GM19025 (cell line): ENCODE results near the gene NFATC2.

Experiments
- ATAC-seq: cut with Tn5 transposase; IDR thresholded peaks from one replicate; pipeline ENCODE4 v1.9.1; 2021; ENCODE audit warnings: mild to moderate bottlenecking, low read depth, moderate library complexity; ENCODE audit not compliant: unreplicated experiment

NFATC2 gene

GRCh38 chr20:51423290-51423667 is 119.2 kb downstream of the NFATC2 start:
- ATAC-seq: peak; percentile 57

- ATAC-seq: no peak
Measured at GRCh38 chr20:51422514-51423289, 119.8 kb downstream of the NFATC2 start.

- ATAC-seq: no peak
Measured at GRCh38 chr20:51420805-51421204, 121.7 kb downstream of the NFATC2 start.

- ATAC-seq: no peak
Measured at GRCh38 chr20:51420111-51420510, 122.4 kb downstream of the NFATC2 start.

GRCh38 chr20:51419646-51420045 is 122.9 kb downstream of the NFATC2 start:
- ATAC-seq: no peak

- ATAC-seq: no peak
Measured at GRCh38 chr20:51419231-51419630, 123.3 kb downstream of the NFATC2 start.

GRCh38 chr20:51418137-51418529 is 124.4 kb downstream of the NFATC2 start:
- ATAC-seq: no peak

- ATAC-seq: no peak
Measured at GRCh38 chr20:51417250-51418136, 125.0 kb downstream of the NFATC2 start.

GRCh38 chr20:51416532-51417249 is 125.8 kb downstream of the NFATC2 start:
- ATAC-seq: no peak

GRCh38 chr20:51413857-51414256 is 128.7 kb downstream of the NFATC2 start:
- ATAC-seq: no peak

- no peak for ATAC-seq
Measured at GRCh38 chr20:51412951-51413481, 129.5 kb downstream of the NFATC2 start.

- ATAC-seq: no peak
Measured at GRCh38 chr20:51412333-51412871, 130.1 kb downstream of the NFATC2 start.

- ATAC-seq: no peak
Measured at GRCh38 chr20:51411870-51412269, 130.6 kb downstream of the NFATC2 start.

GRCh38 chr20:51410586-51411325 is 131.8 kb downstream of the NFATC2 start:
- ATAC-seq: no peak

- no peak for ATAC-seq
Measured at GRCh38 chr20:51409192-51409880, 133.2 kb downstream of the NFATC2 start.

- peak; percentile 78 for ATAC-seq
Measured at GRCh38 chr20:51404297-51405060, 138.0 kb downstream of the NFATC2 start.

GRCh38 chr20:51403466-51404220 is 138.9 kb downstream of the NFATC2 start:
- ATAC-seq: no peak

- no peak for ATAC-seq
Measured at GRCh38 chr20:51402201-51402600, 140.3 kb downstream of the NFATC2 start.
